IMR-90 (cell line): ENCODE data around the gene ELAVL4. TPM values are rescaled to one million over a fixed set of nuclear protein-coding genes. Genes with fewer than 3 reads are reported as not detected.

ENCODE experiments used
- ATAC-seq: fragments of 200-7000 bp; cut with Tn5 transposase; 2 replicates; pipeline ENCODE4 v1.9.1; 2020; ENCODE audit warnings: low read depth, mild to moderate bottlenecking, moderate library complexity
- BruUV-seq: library from RNA; stranded (reverse); fragments of 400-500 nt; replicated peaks from 2 replicates; lab custom pipeline; 2021; lab: Mats Ljungman, UMichigan
- CTCF ChIA-PET: fragments of 300-600 bp; formaldehyde crosslinking; extraction: SDS; loops from one replicate; lab custom pipeline; 2021; ENCODE audit warnings: antibody characterized with exemption; lab: Yijun Ruan, JAX
- POLR2A ChIA-PET: fragments of 300-600 bp; sonication (Branson Sonifier 250); formaldehyde crosslinking; loops from one replicate; lab custom pipeline; 2022; ENCODE audit warnings: antibody characterized with exemption; ENCODE audit not compliant: unreplicated experiment; lab: Charles Lee
- DNase-seq: peaks from one replicate; pipeline ENCODE4 v3.0.0; 2013
- H2AFZ ChIP-seq: replicated peaks from 2 replicates; pipeline ENCODE3; 2013; ENCODE audit warnings: low read length, mild to moderate bottlenecking; ENCODE audit not compliant: poor library complexity
- H2AK5ac ChIP-seq: 2 replicates; pipeline ENCODE4 v1.6.1; 2013; ENCODE audit warnings: low read depth, low read length, inconsistent platforms
- H2AK9ac ChIP-seq: replicated peaks from 2 replicates; pipeline ENCODE3; 2013; ENCODE audit warnings: mild to moderate bottlenecking, low read depth, low read length, moderate library complexity; ENCODE audit not compliant: poor library complexity
- H2BK120ac ChIP-seq: 2 replicates; pipeline ENCODE4 v1.6.1; 2013; ENCODE audit warnings: low read depth, low read length, inconsistent platforms
- H2BK15ac ChIP-seq: 3 replicates; pipeline ENCODE4 v1.6.1; 2013; ENCODE audit warnings: low read depth, low read length, inconsistent platforms
- H2BK20ac ChIP-seq: 2 replicates; pipeline ENCODE4 v1.6.1; 2013; ENCODE audit warnings: low read depth, mild to moderate bottlenecking, inconsistent platforms, low read length, moderate library complexity
- H2BK5ac ChIP-seq: 2 replicates; pipeline ENCODE4 v1.6.1; 2013; ENCODE audit warnings: mild to moderate bottlenecking, low read depth, low read length, inconsistent platforms; ENCODE audit not compliant: poor library complexity, severe bottlenecking
- H3K14ac ChIP-seq: replicated peaks from 2 replicates; pipeline ENCODE4 v1.6.1; 2013; ENCODE audit warnings: low read depth, low read length, inconsistent platforms
- H3K18ac ChIP-seq: 2 replicates; pipeline ENCODE4 v1.6.1; 2013; ENCODE audit warnings: low read depth, low read length, control low read depth
- H3K23ac ChIP-seq: 2 replicates; pipeline ENCODE4 v1.6.1; 2013; ENCODE audit warnings: low read depth, low read length, inconsistent platforms
- H3K27ac ChIP-seq: 2 replicates; pipeline ENCODE4 v1.5.1; 2013; ENCODE audit warnings: mild to moderate bottlenecking, control low read depth, low read length; ENCODE audit not compliant: insufficient read depth
- H3K27me3 ChIP-seq: 2 replicates; pipeline ENCODE4 v1.6.1; 2013; ENCODE audit warnings: low read length; ENCODE audit not compliant: control insufficient read depth, insufficient read depth
- H3K36me3 ChIP-seq: 2 replicates; pipeline ENCODE4 v1.6.1; 2013; ENCODE audit warnings: low read length, mixed read lengths; ENCODE audit not compliant: control insufficient read depth, insufficient read depth
- H3K4ac ChIP-seq: 2 replicates; pipeline ENCODE4 v1.6.1; 2013; ENCODE audit warnings: low read depth, low read length, inconsistent platforms
- H3K4me1 ChIP-seq: 2 replicates; pipeline ENCODE4 v1.6.1; 2013; ENCODE audit warnings: low read length, mixed read lengths; ENCODE audit not compliant: control insufficient read depth, insufficient read depth
- H3K4me2 ChIP-seq: 2 replicates; pipeline ENCODE4 v1.6.1; 2013; ENCODE audit warnings: low read depth, mild to moderate bottlenecking, control low read depth, low read length, moderate library complexity
- H3K4me3 ChIP-seq: 2 replicates; pipeline ENCODE4 v1.5.1; 2013; ENCODE audit warnings: low read depth, mild to moderate bottlenecking, control low read depth, low read length, moderate library complexity; ENCODE audit not compliant: insufficient read depth
- H3K56ac ChIP-seq: 2 replicates; pipeline ENCODE4 v1.6.1; 2013; ENCODE audit warnings: low read length, inconsistent platforms; ENCODE audit not compliant: insufficient read depth; ENCODE audit errors: extremely low read depth
- H3K79me1 ChIP-seq, 2 experiments: 2 replicates each; pipeline ENCODE4 v1.6.1; 2013; ENCODE audit warnings: low read length in 2 of 2, inconsistent platforms in 1 of 2, low read depth in 1 of 2
- H3K9ac ChIP-seq: 2 replicates; pipeline ENCODE4 v1.6.1; 2013; ENCODE audit warnings: low read depth, low read length, control low read depth
- H3K9me1 ChIP-seq: 2 replicates; pipeline ENCODE4 v1.6.1; 2013; ENCODE audit warnings: low read length, inconsistent platforms; ENCODE audit not compliant: insufficient read depth
- H3K9me3 ChIP-seq: 2 replicates; pipeline ENCODE4 v1.6.1; 2013; ENCODE audit warnings: low read length; ENCODE audit not compliant: control insufficient read depth, insufficient read depth
- H4K20me1 ChIP-seq: 2 replicates; pipeline ENCODE4 v1.6.1; 2013; ENCODE audit warnings: low read length, inconsistent platforms; ENCODE audit not compliant: insufficient read depth
- H4K5ac ChIP-seq: 2 replicates; pipeline ENCODE4 v1.6.1; 2013; ENCODE audit warnings: mild to moderate bottlenecking, low read depth, low read length, control low read depth
- H4K8ac ChIP-seq, 2 experiments: 2 replicates each; pipeline ENCODE4 v1.6.1; 2013; ENCODE audit warnings: low read depth in 2 of 2, low read length in 2 of 2, control low read depth in 1 of 2, inconsistent platforms in 1 of 2
- H4K91ac ChIP-seq: 2 replicates; pipeline ENCODE4 v1.6.1; 2013; ENCODE audit warnings: low read depth, low read length, inconsistent platforms; ENCODE audit not compliant: insufficient read depth
- CEBPB ChIP-seq: IDR thresholded peaks from 2 replicates; pipeline ENCODE4 v1.6.1; 2012; ENCODE audit warnings: low read depth, low read length, improper control_type of control experiment
- CHD1 ChIP-seq: IDR thresholded peaks from 2 replicates; pipeline ENCODE4 v1.6.1; 2012; ENCODE audit warnings: low read depth, low read length, improper control_type of control experiment
- FOS ChIP-seq: fragments of 150-350 bp; IDR thresholded peaks from 2 replicates; pipeline ENCODE4 v1.6.1; 2016; ENCODE audit warnings: low read depth, low read length
- MAZ ChIP-seq: IDR thresholded peaks from 2 replicates; pipeline ENCODE4 v1.6.1; 2012; ENCODE audit warnings: low read depth, mild to moderate bottlenecking, low read length, improper control_type of control experiment, moderate library complexity, borderline replicate concordance
- MXI1 ChIP-seq: IDR thresholded peaks from 2 replicates; pipeline ENCODE4 v1.6.1; 2012; ENCODE audit warnings: low read depth, mild to moderate bottlenecking, low read length, moderate library complexity, borderline replicate concordance
- POLR2A ChIP-seq: IDR thresholded peaks from 2 replicates; pipeline ENCODE4 v1.6.1; 2012; ENCODE audit warnings: mild to moderate bottlenecking, low read depth, low read length
- RAD21 ChIP-seq: IDR thresholded peaks from 2 replicates; pipeline ENCODE4 v1.6.1; 2012; ENCODE audit warnings: low read length, improper control_type of control experiment
- SMC3 ChIP-seq: fragments of 150-350 bp; IDR thresholded peaks from 2 replicates; pipeline ENCODE4 v1.6.1; 2016; ENCODE audit warnings: low read depth, mild to moderate bottlenecking, antibody characterized with exemption, low read length, moderate library complexity
- WGBS, 2 experiments: methylation state at CpG; one replicate each; pipeline versions ENCODE4 v1.1.5 to v1.1.7; 2013; ENCODE audit warnings: missing lambda C conversion rate in 2 of 2; ENCODE audit not compliant: insufficient read length in 1 of 2; ENCODE audit errors: extremely low coverage in 2 of 2; 5-methylcytosine and 5-hydroxymethylcytosine counted together
- dilution Hi-C: fragments of 300-500 bp; cut with HindIII; formaldehyde crosslinking; loops from one replicate; pipeline ENCODE4 v1.14.3; 2018; ENCODE audit warnings: low sequenced_read_pairs; ENCODE audit not compliant: unreplicated experiment
- in situ Hi-C: fragments of 300-500 bp; cut with MboI; formaldehyde crosslinking; loops from 3 replicates; pipeline ENCODE4 v1.14.3; 2019; ENCODE audit warnings: low sequenced_read_pairs, inconsistent platforms, mixed read lengths
- intact Hi-C: fragments of 100-400 bp; cut with micrococcal nuclease; formaldehyde crosslinking; loops from 2 replicates; pipeline ENCODE4 v1.10.0; 2022
- polyA plus RNA-seq, 3 experiments: library from polyadenylated mRNA; depleted of rRNA; stranded (reverse); fragments of >200 nt; gene quantifications; 2 replicates each; pipeline ENCODE4 v1.2.3, GENCODE V29; 2012; ENCODE audit warnings: low replicate concordance in 1 of 3
- total RNA-seq: library from RNA; depleted of rRNA; stranded (reverse); fragments of >200 nt; gene quantifications from 2 replicates; pipeline ENCODE4 v1.2.3, GENCODE V29; 2012
- TF ChIP-seq, protein P1 (sequence below): conservative IDR thresholded peaks from 2 replicates; pipeline ENCODE4 v1.5.1; 2012; ENCODE audit warnings: mild to moderate bottlenecking, low read depth, low read length, improper control_type of control experiment
- TF ChIP-seq, protein P2 (sequence below): fragments of 150-350 bp; IDR thresholded peaks from 2 replicates; pipeline ENCODE4 v1.6.1; 2016; ENCODE audit warnings: low read depth, mild to moderate bottlenecking, low read length, moderate library complexity, borderline replicate concordance

ELAVL4 gene
- total and polyA plus RNA-seq, 2 of the 4 experiments (the other 2 are of a cell fraction) = not detected

DNA sequence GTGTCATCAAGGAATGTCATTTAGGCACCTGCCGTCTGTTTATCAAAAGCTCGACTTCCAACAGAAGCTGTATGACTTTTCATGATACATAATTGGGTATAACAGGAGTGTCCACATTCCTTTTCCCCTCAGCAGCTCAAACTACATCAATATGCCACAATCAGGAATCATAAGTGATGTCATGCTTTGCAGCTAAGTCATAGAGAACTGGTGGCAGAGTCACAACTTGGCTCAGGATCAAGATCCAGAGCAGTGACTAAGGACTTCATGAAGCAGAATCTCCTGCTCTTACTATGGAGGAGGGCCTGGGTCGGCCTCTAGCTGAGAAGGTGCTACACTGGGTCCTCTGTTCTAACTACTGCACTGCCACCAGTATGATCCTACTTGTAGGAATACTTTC lies 48.4 kb upstream of the ELAVL4 start:
- Histone ChIP-seq H2AFZ (no peak overlapping the region), H3K79me1 (no peaks in the 10 kb centered on the region), H4K8ac (no peak overlapping the region), H3K9me3 (peaks cover 9% of the 10 kb centered on the region), H3K56ac (no peak overlapping the region), H3K4me3 (no peak overlapping the region), H2BK120ac (no peak overlapping the region), H3K4me2 (no peak overlapping the region), H2BK15ac (no peak overlapping the region), H3K9me1 (no peaks in the 10 kb centered on the region), H2BK5ac (no peak overlapping the region), H3K9ac (no peak overlapping the region), H4K20me1 (no peaks in the 10 kb centered on the region), H3K4ac (no peak overlapping the region), H4K91ac (no peak overlapping the region), H2AK9ac (no peak overlapping the region), H3K18ac (no peak overlapping the region), H2BK20ac (no peak overlapping the region), H3K27ac (no peak overlapping the region), H4K5ac (no peak overlapping the region), H3K23ac (no peak overlapping the region), H3K14ac (no peak overlapping the region), H3K4me1 (no peaks in the 10 kb centered on the region), H2AK5ac (no peak overlapping the region), H3K27me3 (no peaks in the 10 kb centered on the region), H3K36me3 (no peaks in the 10 kb centered on the region)
- intact Hi-C loops = no loop called here
- DNase-seq (no peak), ATAC-seq (no peak)
- WGBS, 2 experiments = no CpG with 5 or more reads among the region's 3 CpGs
- POLR2A ChIA-PET = no interaction called here
- dilution Hi-C loops = no loop called here
- no TSS peak for BruUV-seq
- TF ChIP-seq MAZ (no peak), CHD1 (no peak), CEBPB (no peak), POLR2A (no peak), SMC3 (no peak), MXI1 (no peak), FOS (no peak), RAD21 (no peak)
- TF ChIP-seq, protein P1, sequence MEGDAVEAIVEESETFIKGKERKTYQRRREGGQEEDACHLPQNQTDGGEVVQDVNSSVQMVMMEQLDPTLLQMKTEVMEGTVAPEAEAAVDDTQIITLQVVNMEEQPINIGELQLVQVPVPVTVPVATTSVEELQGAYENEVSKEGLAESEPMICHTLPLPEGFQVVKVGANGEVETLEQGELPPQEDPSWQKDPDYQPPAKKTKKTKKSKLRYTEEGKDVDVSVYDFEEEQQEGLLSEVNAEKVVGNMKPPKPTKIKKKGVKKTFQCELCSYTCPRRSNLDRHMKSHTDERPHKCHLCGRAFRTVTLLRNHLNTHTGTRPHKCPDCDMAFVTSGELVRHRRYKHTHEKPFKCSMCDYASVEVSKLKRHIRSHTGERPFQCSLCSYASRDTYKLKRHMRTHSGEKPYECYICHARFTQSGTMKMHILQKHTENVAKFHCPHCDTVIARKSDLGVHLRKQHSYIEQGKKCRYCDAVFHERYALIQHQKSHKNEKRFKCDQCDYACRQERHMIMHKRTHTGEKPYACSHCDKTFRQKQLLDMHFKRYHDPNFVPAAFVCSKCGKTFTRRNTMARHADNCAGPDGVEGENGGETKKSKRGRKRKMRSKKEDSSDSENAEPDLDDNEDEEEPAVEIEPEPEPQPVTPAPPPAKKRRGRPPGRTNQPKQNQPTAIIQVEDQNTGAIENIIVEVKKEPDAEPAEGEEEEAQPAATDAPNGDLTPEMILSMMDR = no peak
- TF ChIP-seq, protein P2, sequence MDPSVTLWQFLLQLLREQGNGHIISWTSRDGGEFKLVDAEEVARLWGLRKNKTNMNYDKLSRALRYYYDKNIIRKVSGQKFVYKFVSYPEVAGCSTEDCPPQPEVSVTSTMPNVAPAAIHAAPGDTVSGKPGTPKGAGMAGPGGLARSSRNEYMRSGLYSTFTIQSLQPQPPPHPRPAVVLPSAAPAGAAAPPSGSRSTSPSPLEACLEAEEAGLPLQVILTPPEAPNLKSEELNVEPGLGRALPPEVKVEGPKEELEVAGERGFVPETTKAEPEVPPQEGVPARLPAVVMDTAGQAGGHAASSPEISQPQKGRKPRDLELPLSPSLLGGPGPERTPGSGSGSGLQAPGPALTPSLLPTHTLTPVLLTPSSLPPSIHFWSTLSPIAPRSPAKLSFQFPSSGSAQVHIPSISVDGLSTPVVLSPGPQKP = no peak
- in situ Hi-C loops = no loop called here
- CTCF ChIA-PET = no interaction called here
